ENCODE measurements around the gene RBM43.

The RBM43 gene

GRCh38 chr2:151287513-151288250, 26.0 kb upstream of the RBM43 start:
- no peak for ATAC-seq (replicated peaks)
- no peak for DNase-seq
- peaks cover 0 to 17% of the 10 kb centered on the region in 2 donors for H3K36me3 Mint-ChIP-seq
- H3K27me3 Mint-ChIP-seq, result no peaks in the 10 kb centered on the region
- peak overlapping the region; percentile 88 for H3K4me3 Mint-ChIP-seq
- peak overlapping the region; percentile 99 for H3K27ac Mint-ChIP-seq
- peaks cover 22 to 38% of the 10 kb centered on the region in 2 donors for H3K4me1 Mint-ChIP-seq
- no peaks in the 10 kb centered on the region for H3K9me3 Mint-ChIP-seq

GRCh38 chr2:151282401-151282800, 20.7 kb upstream of the RBM43 start:
- Mint-ChIP-seq H3K4me1 (peaks cover 11 to 21% of the 10 kb centered on the region in 2 donors), H3K4me3 (no peak overlapping the region), H3K36me3 (peaks cover 6 to 29% of the 10 kb centered on the region in 2 donors), H3K27me3 (no peaks in the 10 kb centered on the region), H3K9me3 (no peaks in the 10 kb centered on the region), H3K27ac (no peak overlapping the region)
- no peak for DNase-seq
- no peak for ATAC-seq (replicated peaks)

- Mint-ChIP-seq H3K9me3 (no peaks in the 10 kb centered on the region), H3K4me3 (no peak overlapping the region), H3K27ac (no peak overlapping the region), H3K27me3 (no peaks in the 10 kb centered on the region), H3K4me1 (peaks cover 0 to 5% of the 10 kb centered on the region in 2 donors), H3K36me3 (peaks cover 15 to 36% of the 10 kb centered on the region in 2 donors)
- ATAC-seq (replicated peaks) (no peak), DNase-seq (no peak)
These were observed 18.6 kb upstream of the RBM43 start for GRCh38 chr2:151280271-151280670.

- H3K4me1 Mint-ChIP-seq, result no peaks in the 10 kb centered on the region
- no peak overlapping the region for H3K27ac Mint-ChIP-seq
- H3K27me3 Mint-ChIP-seq, result no peaks in the 10 kb centered on the region
- DNase-seq (no peak), ATAC-seq (replicated peaks) (no peak)
- peaks cover 20 to 48% of the 10 kb centered on the region in 2 donors for H3K36me3 Mint-ChIP-seq
- no peaks in the 10 kb centered on the region for H3K9me3 Mint-ChIP-seq
- H3K4me3 Mint-ChIP-seq, result no peak overlapping the region
These were observed 16.8 kb upstream of the RBM43 start for GRCh38 chr2:151278487-151278886.

GRCh38 chr2:151277067-151277466, 15.4 kb upstream of the RBM43 start:
- Mint-ChIP-seq H3K4me1 (no peaks in the 10 kb centered on the region), H3K27ac (no peak overlapping the region), H3K27me3 (no peaks in the 10 kb centered on the region), H3K4me3 (no peak overlapping the region), H3K36me3 (peaks cover 27 to 52% of the 10 kb centered on the region in 2 donors), H3K9me3 (no peaks in the 10 kb centered on the region)
- ATAC-seq (replicated peaks), result no peak
- no peak for DNase-seq

GRCh38 chr2:151275291-151275690, 13.6 kb upstream of the RBM43 start:
- peaks cover 26 to 53% of the 10 kb centered on the region in 2 donors for H3K36me3 Mint-ChIP-seq
- no peak overlapping the region for H3K4me3 Mint-ChIP-seq

GRCh38 chr2:151271824-151272223, 10.2 kb upstream of the RBM43 start:
- Mint-ChIP-seq H3K4me1 (no peaks in the 10 kb centered on the region), H3K4me3 (no peak overlapping the region), H3K9me3 (peaks cover 0 to 3% of the 10 kb centered on the region in 2 donors), H3K27me3 (no peaks in the 10 kb centered on the region), H3K27ac (no peak overlapping the region), H3K36me3 (peaks cover 25 to 50% of the 10 kb centered on the region in 2 donors)
- ATAC-seq (replicated peaks) (no peak), DNase-seq (no peak)

More at GRCh38 chr2:151275291-151275690, 13.6 kb upstream of the RBM43 start:
- Mint-ChIP-seq H3K27ac (no peak overlapping the region), H3K9me3 (no peaks in the 10 kb centered on the region), H3K27me3 (no peaks in the 10 kb centered on the region), H3K4me1 (no peaks in the 10 kb centered on the region)
- no peak for DNase-seq
- ATAC-seq (replicated peaks), result no peak

GRCh38 chr2:151269798-151270568, 8.3 kb upstream of the RBM43 start:
- Mint-ChIP-seq H3K4me1 (no peaks in the 10 kb centered on the region), H3K36me3 (peaks cover 16 to 36% of the 10 kb centered on the region in 2 donors), H3K4me3 (no peak overlapping the region), H3K27ac (no peak overlapping the region), H3K9me3 (peaks cover 0 to 3% of the 10 kb centered on the region in 2 donors), H3K27me3 (no peaks in the 10 kb centered on the region)
- DNase-seq (no peak), ATAC-seq (replicated peaks) (no peak)

GRCh38 chr2:151268085-151268484, 6.4 kb upstream of the RBM43 start:
- Mint-ChIP-seq H3K27me3 (no peaks in the 10 kb centered on the region), H3K27ac (no peak overlapping the region), H3K36me3 (peaks cover 13 to 28% of the 10 kb centered on the region in 2 donors), H3K9me3 (peaks cover 0 to 3% of the 10 kb centered on the region in 2 donors), H3K4me3 (no peak overlapping the region), H3K4me1 (no peaks in the 10 kb centered on the region)
- ATAC-seq (replicated peaks), result no peak
- DNase-seq, result no peak

- Mint-ChIP-seq H3K4me1 (peaks cover 0 to 3% of the 10 kb centered on the region in 2 donors), H3K27me3 (no peaks in the 10 kb centered on the region), H3K36me3 (peaks cover 10 to 23% of the 10 kb centered on the region in 2 donors), H3K9me3 (peaks cover 0 to 3% of the 10 kb centered on the region in 2 donors), H3K4me3 (no peak overlapping the region), H3K27ac (no peak overlapping the region)
- ATAC-seq (replicated peaks), result no peak
- no peak for DNase-seq
These were observed 5.9 kb upstream of the RBM43 start for GRCh38 chr2:151267537-151267936.

GRCh38 chr2:151265991-151266390, 4.3 kb upstream of the RBM43 start:
- Mint-ChIP-seq H3K27ac (no peak overlapping the region), H3K4me3 (no peak overlapping the region), H3K9me3 (peaks cover 0 to 3% of the 10 kb centered on the region in 2 donors), H3K4me1 (peaks cover under 1 to 15% of the 10 kb centered on the region in 2 donors), H3K36me3 (peaks cover 6 to 18% of the 10 kb centered on the region in 2 donors), H3K27me3 (no peaks in the 10 kb centered on the region)
- DNase-seq (no peak), ATAC-seq (replicated peaks) (no peak)

GRCh38 chr2:151264157-151264825, 2.6 kb upstream of the RBM43 start:
- H3K27me3 Mint-ChIP-seq, result no peaks in the 10 kb centered on the region
- ATAC-seq (replicated peaks) (no peak), DNase-seq (no peak)
- peaks cover 4 to 7% of the 10 kb centered on the region in 2 donors for H3K36me3 Mint-ChIP-seq
- peak overlapping the region; percentile 14 for H3K27ac Mint-ChIP-seq
- H3K4me1 Mint-ChIP-seq, result peaks cover 6 to 26% of the 10 kb centered on the region in 2 donors
- H3K4me3 Mint-ChIP-seq, result no peak overlapping the region
- peaks cover 0 to 3% of the 10 kb centered on the region in 2 donors for H3K9me3 Mint-ChIP-seq

- Mint-ChIP-seq H3K27me3 (no peaks in the 10 kb centered on the region), H3K4me3 (peak overlapping the region in 1 of 2 donors; percentile 94), H3K9me3 (peaks cover 0 to 2% of the 10 kb centered on the region in 2 donors), H3K4me1 (peaks cover 6 to 26% of the 10 kb centered on the region in 2 donors), H3K36me3 (peaks cover 2 to 4% of the 10 kb centered on the region in 2 donors), H3K27ac (no peak overlapping the region)
- DNase-seq (no peak), ATAC-seq (replicated peaks) (no peak)
These were observed 966 bp upstream of the RBM43 start for GRCh38 chr2:151262629-151263028.

- DNase-seq, result no peak
- Mint-ChIP-seq H3K4me1 (peaks cover 6 to 26% of the 10 kb centered on the region in 2 donors), H3K27ac (peak overlapping the region; percentile 90), H3K4me3 (peak overlapping the region; percentile 89 to 94), H3K9me3 (no peaks in the 10 kb centered on the region), H3K36me3 (no peaks in the 10 kb centered on the region), H3K27me3 (no peaks in the 10 kb centered on the region)
- ATAC-seq (replicated peaks), result no peak
These were observed 271 bp upstream of the RBM43 start for GRCh38 chr2:151261977-151262291.

All from stimulated activated naive B cell treated with anti-CD40 and anti-IgM and Interleukin-4, amounts not matched to agents 10 μg/mL and 1 μg/mL and 100 μg/mL, for 72 hours (primary cell).